ENCODE results near the gene OR2T35. TPM values are rescaled to one million over a fixed set of nuclear protein-coding genes. Genes with fewer than 3 reads are reported as not detected.

Gene OR2T35
- total RNA-seq, 1 donor from 2014 or later: not detected

DNA sequence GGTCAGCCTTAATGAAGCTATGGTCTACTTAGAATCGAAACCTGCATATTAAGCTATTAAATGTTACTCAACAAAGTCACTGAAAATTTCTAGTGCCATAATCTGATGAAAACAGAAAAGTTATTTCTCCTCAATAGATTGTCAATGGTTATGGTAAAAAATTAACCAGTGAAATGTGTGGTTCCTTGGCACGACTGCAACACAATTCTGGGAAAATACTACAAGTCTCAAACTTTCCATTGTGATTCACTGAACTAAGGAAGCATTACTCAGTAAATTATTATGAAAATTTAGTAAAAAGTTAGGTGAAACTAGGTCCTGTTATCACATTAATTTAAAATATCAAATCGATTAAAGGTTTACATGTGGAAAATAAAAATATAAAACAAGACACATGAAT lies 34.8 kb downstream of the OR2T35 start:
- H3K4me3 ChIP-seq (ENCODE audit: low read depth, low read length): no peak overlapping the region
- no peaks in the 10 kb centered on the region for H3K36me3 ChIP-seq (ENCODE audit: control insufficient read depth, insufficient read depth, low read length)
- DNase-seq (ENCODE audit: low read depth): no peak
- TF ChIP-seq, protein P1, sequence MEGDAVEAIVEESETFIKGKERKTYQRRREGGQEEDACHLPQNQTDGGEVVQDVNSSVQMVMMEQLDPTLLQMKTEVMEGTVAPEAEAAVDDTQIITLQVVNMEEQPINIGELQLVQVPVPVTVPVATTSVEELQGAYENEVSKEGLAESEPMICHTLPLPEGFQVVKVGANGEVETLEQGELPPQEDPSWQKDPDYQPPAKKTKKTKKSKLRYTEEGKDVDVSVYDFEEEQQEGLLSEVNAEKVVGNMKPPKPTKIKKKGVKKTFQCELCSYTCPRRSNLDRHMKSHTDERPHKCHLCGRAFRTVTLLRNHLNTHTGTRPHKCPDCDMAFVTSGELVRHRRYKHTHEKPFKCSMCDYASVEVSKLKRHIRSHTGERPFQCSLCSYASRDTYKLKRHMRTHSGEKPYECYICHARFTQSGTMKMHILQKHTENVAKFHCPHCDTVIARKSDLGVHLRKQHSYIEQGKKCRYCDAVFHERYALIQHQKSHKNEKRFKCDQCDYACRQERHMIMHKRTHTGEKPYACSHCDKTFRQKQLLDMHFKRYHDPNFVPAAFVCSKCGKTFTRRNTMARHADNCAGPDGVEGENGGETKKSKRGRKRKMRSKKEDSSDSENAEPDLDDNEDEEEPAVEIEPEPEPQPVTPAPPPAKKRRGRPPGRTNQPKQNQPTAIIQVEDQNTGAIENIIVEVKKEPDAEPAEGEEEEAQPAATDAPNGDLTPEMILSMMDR (IDR thresholded peaks at IDR 0.05; ENCODE audit: insufficient read depth, low read length, severe bottlenecking): no peak
- no peaks in the 10 kb centered on the region for H3K27me3 ChIP-seq (ENCODE audit: control insufficient read depth, insufficient read depth, low read length)
- FAIRE-seq: no peak

GRCh38 chr1:248599396-248599795 lies 45.7 kb downstream of the OR2T35 start:
- H3K27me3 ChIP-seq (ENCODE audit: control insufficient read depth, insufficient read depth, low read length): no peaks in the 10 kb centered on the region
- DNase-seq (ENCODE audit: low read depth): no peak
- TF ChIP-seq, protein P1 (IDR thresholded peaks at IDR 0.05; ENCODE audit: insufficient read depth, low read length, severe bottlenecking): no peak
- no peak for FAIRE-seq
- no peak overlapping the region for H3K4me3 ChIP-seq (ENCODE audit: low read depth, low read length)
- no peaks in the 10 kb centered on the region for H3K36me3 ChIP-seq (ENCODE audit: control insufficient read depth, insufficient read depth, low read length)

GRCh38 chr1:248597589-248597988 lies 47.5 kb downstream of the OR2T35 start, which contains the start of gene OR2T10:
TSS of gene OR2T10 (minus strand) at chr1:248597700. CDS start at chr1:248593768, 3,932 bp downstream.
- Histone ChIP-seq H3K4me3 (ENCODE audit: low read depth, low read length) (no peak within 1 kb of the TSS), H3K36me3 (ENCODE audit: control insufficient read depth, insufficient read depth, low read length) (no peaks in the 10 kb centered on the region), H3K27me3 (ENCODE audit: control insufficient read depth, insufficient read depth, low read length) (no peaks in the 10 kb centered on the region)
- no peak for FAIRE-seq
- TF ChIP-seq, protein P1 (IDR thresholded peaks at IDR 0.05; ENCODE audit: insufficient read depth, low read length, severe bottlenecking): no peak
- DNase-seq (ENCODE audit: low read depth): no peak

GRCh38 chr1:248596615-248597014 lies 48.5 kb downstream of the OR2T35 start:
- Histone ChIP-seq H3K27me3 (ENCODE audit: control insufficient read depth, insufficient read depth, low read length) (no peaks in the 10 kb centered on the region), H3K36me3 (ENCODE audit: control insufficient read depth, insufficient read depth, low read length) (no peaks in the 10 kb centered on the region), H3K4me3 (ENCODE audit: low read depth, low read length) (no peak overlapping the region)
- TF ChIP-seq, protein P1 (IDR thresholded peaks at IDR 0.05; ENCODE audit: insufficient read depth, low read length, severe bottlenecking): no peak
- DNase-seq (ENCODE audit: low read depth): peak; percentile 37
- no peak for FAIRE-seq

DNA sequence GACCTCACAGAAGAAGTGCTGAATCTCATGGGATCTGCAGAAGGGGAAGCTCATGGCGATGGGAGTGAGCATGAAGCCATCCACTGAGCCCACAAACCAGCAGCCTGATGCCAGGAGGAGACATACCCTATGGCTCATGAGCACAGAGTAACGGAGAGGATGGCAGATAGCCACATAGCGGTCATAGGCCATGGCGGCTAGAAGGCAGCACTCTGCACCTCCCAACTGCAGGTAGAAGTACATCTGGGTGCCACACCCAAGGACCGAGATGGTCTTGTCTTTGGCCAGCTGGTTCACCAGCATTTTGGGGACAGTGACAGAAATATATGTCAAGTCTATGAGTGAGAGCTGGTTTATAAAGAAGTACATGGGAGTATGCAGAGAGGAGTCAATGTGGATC lies 51.9 kb downstream of the OR2T35 start:
- TF ChIP-seq, protein P1 (IDR thresholded peaks at IDR 0.05; ENCODE audit: insufficient read depth, low read length, severe bottlenecking): no peak
- FAIRE-seq (no peak), DNase-seq (ENCODE audit: low read depth) (no peak)
- H3K4me3 ChIP-seq (ENCODE audit: low read depth, low read length): no peak overlapping the region
- no peaks in the 10 kb centered on the region for H3K27me3 ChIP-seq (ENCODE audit: control insufficient read depth, insufficient read depth, low read length)
- no peaks in the 10 kb centered on the region for H3K36me3 ChIP-seq (ENCODE audit: control insufficient read depth, insufficient read depth, low read length)

DNA sequence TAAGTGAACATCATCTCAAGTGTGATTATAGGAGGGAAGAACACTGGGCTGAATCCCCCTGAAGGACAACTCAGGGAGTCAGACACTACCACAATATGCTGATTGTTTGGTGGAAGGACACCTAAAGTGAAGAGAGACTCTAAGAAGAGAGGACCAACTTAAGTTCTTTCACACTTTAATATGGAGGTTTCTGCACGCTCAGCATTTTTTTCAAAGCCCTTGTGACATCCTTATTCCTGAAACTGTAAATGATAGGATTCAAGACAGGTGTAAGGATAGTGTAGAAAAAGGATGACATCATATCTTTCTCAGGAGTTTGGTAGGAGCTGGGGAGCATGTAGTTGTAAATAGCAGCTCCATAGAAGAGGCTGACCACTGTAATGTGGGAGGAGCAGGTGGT lies 52.4 kb downstream of the OR2T35 start:
- H3K4me3 ChIP-seq (ENCODE audit: low read depth, low read length): no peak overlapping the region
- FAIRE-seq: no peak
- H3K27me3 ChIP-seq (ENCODE audit: control insufficient read depth, insufficient read depth, low read length): no peaks in the 10 kb centered on the region
- no peaks in the 10 kb centered on the region for H3K36me3 ChIP-seq (ENCODE audit: control insufficient read depth, insufficient read depth, low read length)
- DNase-seq (ENCODE audit: low read depth): no peak
- TF ChIP-seq, protein P1 (IDR thresholded peaks at IDR 0.05; ENCODE audit: insufficient read depth, low read length, severe bottlenecking): no peak
